ENCODE measurements around the gene NTSR1. TPM values are rescaled to one million over a fixed set of nuclear protein-coding genes. Genes with fewer than 3 reads are reported as not detected.

The NTSR1 gene
- total RNA-seq, 1 experiment from 2014 or later, result 7.8 TPM

GRCh38 chr20:62774762-62775161 is 66.1 kb downstream of the NTSR1 start:
- no peaks in the 10 kb centered on the region for H3F3A ChIP-seq (ENCODE audit: low read length, unreplicated experiment)
- no peak overlapping the region for H3K27ac ChIP-seq (ENCODE audit: low read length)
- no peak overlapping the region for H3K9ac ChIP-seq (ENCODE audit: low read length)
- no peaks in the 10 kb centered on the region for H3K79me2 ChIP-seq (ENCODE audit: low read length)
- no peak for DNase-seq
- H3K9me3 ChIP-seq (ENCODE audit: low read length), result no peaks in the 10 kb centered on the region
- no peak for ATAC-seq
- BruUV-seq (replicated peaks), result no TSS peak
- H2AFZ ChIP-seq (ENCODE audit: low read length), result no peak overlapping the region
- peaks cover 5% of the 10 kb centered on the region; the same call in 1 of the 2 replicates for H3K4me1 ChIP-seq (ENCODE audit: insufficient read depth, low read length)
- no peak overlapping the region for H3K4me3 ChIP-seq (ENCODE audit: low read length)
- intact Hi-C loops (cut with micrococcal nuclease), result no loop called here
- no peak for TF ChIP-seq EZH2phosphoT487 (IDR thresholded peaks at IDR 0.05; ENCODE audit: borderline replicate concordance, low read length)
- no peak for TF ChIP-seq CTCF (conservative IDR thresholded peaks at IDR 0.05; ENCODE audit: low read depth, low read length)
- TF ChIP-seq EZH2 (IDR thresholded peaks at IDR 0.05; ENCODE audit: low read length, unreplicated experiment), result no peak
- H3K4me2 ChIP-seq (ENCODE audit: low read length), result no peak overlapping the region
- CTCF ChIA-PET, result no interaction called here
- H3K27me3 ChIP-seq (ENCODE audit: low read length), result no peaks in the 10 kb centered on the region
- H4K20me1 ChIP-seq (ENCODE audit: low read length), result no peaks in the 10 kb centered on the region
- no peaks in the 10 kb centered on the region for H3K9me2 ChIP-seq (replicated peaks; ENCODE audit: low read length)
- POLR2A ChIA-PET (ENCODE audit: unreplicated experiment), result no interaction called here
- no peaks in the 10 kb centered on the region for H3K36me3 ChIP-seq (ENCODE audit: low read depth, low read length)

GRCh38 chr20:62775206-62775605 is 66.6 kb downstream of the NTSR1 start:
- BruUV-seq (replicated peaks), result no TSS peak
- H3K27ac ChIP-seq (ENCODE audit: low read length), result no peak overlapping the region
- no peaks in the 10 kb centered on the region for H3K27me3 ChIP-seq (ENCODE audit: low read length)
- DNase-seq (no peak), ATAC-seq (no peak)
- no peaks in the 10 kb centered on the region for H4K20me1 ChIP-seq (ENCODE audit: low read length)
- no peaks in the 10 kb centered on the region for H3K9me3 ChIP-seq (ENCODE audit: low read length)
- no peak overlapping the region for H3K4me3 ChIP-seq (ENCODE audit: low read length)
- H2AFZ ChIP-seq (ENCODE audit: low read length), result no peak overlapping the region
- no peak overlapping the region for H3K9ac ChIP-seq (ENCODE audit: low read length)
- peaks cover 5% of the 10 kb centered on the region; the same call in 1 of the 2 replicates for H3K4me1 ChIP-seq (ENCODE audit: insufficient read depth, low read length)
- POLR2A ChIA-PET (ENCODE audit: unreplicated experiment), result no interaction called here
- H3K36me3 ChIP-seq (ENCODE audit: low read depth, low read length), result no peaks in the 10 kb centered on the region
- intact Hi-C loops (cut with micrococcal nuclease), result no loop called here
- H3K9me2 ChIP-seq (replicated peaks; ENCODE audit: low read length), result no peaks in the 10 kb centered on the region
- TF ChIP-seq EZH2 (IDR thresholded peaks at IDR 0.05; ENCODE audit: low read length, unreplicated experiment) (no peak), CTCF (conservative IDR thresholded peaks at IDR 0.05; ENCODE audit: low read depth, low read length) (no peak), EZH2phosphoT487 (IDR thresholded peaks at IDR 0.05; ENCODE audit: borderline replicate concordance, low read length) (no peak)
- CTCF ChIA-PET, result no interaction called here
- no peaks in the 10 kb centered on the region for H3K79me2 ChIP-seq (ENCODE audit: low read length)
- H3K4me2 ChIP-seq (ENCODE audit: low read length), result no peak overlapping the region
- no peaks in the 10 kb centered on the region for H3F3A ChIP-seq (ENCODE audit: low read length, unreplicated experiment)

- TSS peak; percentile 86 for BruUV-seq (replicated peaks)
- DNase-seq, result no peak
- Histone ChIP-seq H3K36me3 (ENCODE audit: low read depth, low read length) (no peaks in the 10 kb centered on the region), H4K20me1 (ENCODE audit: low read length) (no peaks in the 10 kb centered on the region), H3K79me2 (ENCODE audit: low read length) (no peaks in the 10 kb centered on the region), H3K27ac (ENCODE audit: low read length) (no peak overlapping the region), H3K4me1 (ENCODE audit: insufficient read depth, low read length) (peaks cover 5% of the 10 kb centered on the region; the same call in 1 of the 2 replicates), H3K9ac (ENCODE audit: low read length) (no peak overlapping the region), H3K9me2 (replicated peaks; ENCODE audit: low read length) (no peaks in the 10 kb centered on the region), H3F3A (ENCODE audit: low read length, unreplicated experiment) (no peaks in the 10 kb centered on the region), H3K4me2 (ENCODE audit: low read length) (no peak overlapping the region; the same call in 1 of the 2 replicates), H3K4me3 (ENCODE audit: low read length) (no peak overlapping the region), H3K27me3 (ENCODE audit: low read length) (no peaks in the 10 kb centered on the region), H3K9me3 (ENCODE audit: low read length) (no peaks in the 10 kb centered on the region), H2AFZ (ENCODE audit: low read length) (no peak overlapping the region)
- no peak for ATAC-seq
- ChIA-PET CTCF (no interaction called here), POLR2A (ENCODE audit: unreplicated experiment) (no interaction called here)
- intact Hi-C loops (cut with micrococcal nuclease), result no loop called here
- TF ChIP-seq EZH2 (IDR thresholded peaks at IDR 0.05; ENCODE audit: low read length, unreplicated experiment) (no peak), CTCF (conservative IDR thresholded peaks at IDR 0.05; ENCODE audit: low read depth, low read length) (no peak), EZH2phosphoT487 (IDR thresholded peaks at IDR 0.05; ENCODE audit: borderline replicate concordance, low read length) (no peak)
Measured at GRCh38 chr20:62776035-62776691, 67.5 kb downstream of the NTSR1 start.
